ENCODE data around the gene FPR1.
"Not testable (repeated sequence)": the region's sequence is repeated elsewhere in the genome, so short reads cannot be mapped to it uniquely, and the experiment has no call there.

FPR1 gene

GRCh38 chr19:51779181-51779580, 27.5 kb upstream of the FPR1 start:
- no peak for DNase-seq

GRCh38 chr19:51777570-51778462, 26.1 kb upstream of the FPR1 start:
- peak; percentile 93 for DNase-seq

GRCh38 chr19:51776561-51776960, 24.9 kb upstream of the FPR1 start:
- DNase-seq, result not testable (repeated sequence)

GRCh38 chr19:51772977-51773376, 21.3 kb upstream of the FPR1 start:
- no peak for DNase-seq

- DNase-seq, result peak; percentile 76
Measured at GRCh38 chr19:51771376-51772130, 19.9 kb upstream of the FPR1 start.

GRCh38 chr19:51766461-51766860, 14.8 kb upstream of the FPR1 start:
- DNase-seq, result no peak

- peak; percentile 55 for DNase-seq
Measured at GRCh38 chr19:51765086-51765485, 13.4 kb upstream of the FPR1 start.

GRCh38 chr19:51761696-51762095, 10.0 kb upstream of the FPR1 start:
- DNase-seq, result no peak

- peak; percentile 39 for DNase-seq
Measured at GRCh38 chr19:51760697-51761356, 9.1 kb upstream of the FPR1 start, which contains the start of gene FPR2. Gene FPR2 (plus strand): TSS chr19:51761180. CDS start chr19:51768659, 7,479 bp downstream.

- DNase-seq, result no peak
Measured at GRCh38 chr19:51755571-51755970, 3.9 kb upstream of the FPR1 start.

GRCh38 chr19:51754770-51755169, 3.1 kb upstream of the FPR1 start:
- no peak for DNase-seq

- no peak for DNase-seq
Measured at GRCh38 chr19:51754109-51754508, 2.4 kb upstream of the FPR1 start.

- no peak for DNase-seq
Measured at GRCh38 chr19:51750400-51751094, 1.1 kb downstream of the FPR1 start.

GRCh38 chr19:51749979-51750378, 1.7 kb downstream of the FPR1 start:
- DNase-seq, result no peak

GRCh38 chr19:51746731-51747130, 4.9 kb downstream of the FPR1 start:
- no peak for DNase-seq

- no peak for DNase-seq
Measured at GRCh38 chr19:51743405-51743804, 8.3 kb downstream of the FPR1 start.

- DNase-seq, result no peak
Measured at GRCh38 chr19:51742789-51743188, 8.9 kb downstream of the FPR1 start.

- DNase-seq, result peak; percentile 12
Measured at GRCh38 chr19:51740356-51740755, 11.3 kb downstream of the FPR1 start.

- peak; percentile 37 for DNase-seq
Measured at GRCh38 chr19:51739466-51740213, 12.0 kb downstream of the FPR1 start.

GRCh38 chr19:51738523-51738922, 13.2 kb downstream of the FPR1 start:
- DNase-seq, result not testable (repeated sequence)

GRCh38 chr19:51737924-51738323, 13.8 kb downstream of the FPR1 start:
- DNase-seq, result no peak

- DNase-seq, result no peak
Measured at GRCh38 chr19:51737389-51737788, 14.3 kb downstream of the FPR1 start.
